ENCODE data around the gene BAG5. TPM values are rescaled to one million over a fixed set of nuclear protein-coding genes. Genes with fewer than 3 reads are reported as not detected.
"Not testable (repeated sequence)": the region's sequence is repeated elsewhere in the genome, so short reads cannot be mapped to it uniquely, and the experiment has no call there.

BAG5 gene
- total RNA-seq, 1 experiment from 2014 or later: 28.9 TPM

GRCh38 chr14:103514596-103515421, 47.6 kb downstream of the BAG5 start:
- CTCF ChIA-PET: no interaction called here
- intact Hi-C loops (cut with micrococcal nuclease; ENCODE audit: unreplicated experiment): no loop called here
- H3K36me3 ChIP-seq (ENCODE audit: control insufficient read depth, insufficient read depth, low read length): peaks cover 5% of the 10 kb centered on the region
- Mint-ChIP-seq H3K9me3 (ENCODE audit: unreplicated experiment) (no peaks in the 10 kb centered on the region), H3K4me3 (ENCODE audit: unreplicated experiment) (no peak overlapping the region), H3K27ac (ENCODE audit: unreplicated experiment) (no peak overlapping the region), H3K27me3 (ENCODE audit: insufficient read depth, unreplicated experiment) (no peaks in the 10 kb centered on the region), H3K36me3 (ENCODE audit: insufficient read depth, unreplicated experiment) (peaks cover 47% of the 10 kb centered on the region), H3K4me1 (ENCODE audit: low read depth, unreplicated experiment) (peaks cover 7% of the 10 kb centered on the region)
- no peaks in the 10 kb centered on the region for H3K9me3 ChIP-seq
- no peak for TF ChIP-seq CTCF (IDR thresholded peaks at IDR 0.05; ENCODE audit: insufficient read depth in 1 of 2, low read depth in 1 of 2, low read length in 1 of 2, severe bottlenecking in 1 of 2, unreplicated experiment in 1 of 2)
- no peak overlapping the region for H3K4me3 ChIP-seq (ENCODE audit: low read depth, low read length)
- DNase-seq: peak in 1 of 2 experiments; percentile 28
- BruUV-seq (replicated peaks): no TSS peak
- H3K4me1 ChIP-seq: 0 out of 2 replicates have a peak, but pooled peaks cover 4% of the 10 kb centered on the region
- no peaks in the 10 kb centered on the region for H3K27me3 ChIP-seq (replicated peaks; ENCODE audit: control insufficient read depth, insufficient read depth, low read length)
- POLR2A ChIA-PET: no interaction called here

GRCh38 chr14:103512701-103513611, 49.5 kb downstream of the BAG5 start:
- DNase-seq: peak in 1 of 2 experiments; percentile 37
- no peaks in the 10 kb centered on the region for H3K27me3 Mint-ChIP-seq (ENCODE audit: insufficient read depth, unreplicated experiment)
- POLR2A ChIA-PET: no interaction called here
- Histone ChIP-seq H3K36me3 (ENCODE audit: control insufficient read depth, insufficient read depth, low read length) (no peaks in the 10 kb centered on the region), H3K27me3 (replicated peaks; ENCODE audit: control insufficient read depth, insufficient read depth, low read length) (no peaks in the 10 kb centered on the region), H3K4me1 (no peaks in the 10 kb centered on the region), H3K4me3 (ENCODE audit: low read depth, low read length) (no peak overlapping the region), H3K9me3 (no peaks in the 10 kb centered on the region)
- H3K4me1 Mint-ChIP-seq (ENCODE audit: low read depth, unreplicated experiment): no peaks in the 10 kb centered on the region
- no peak for TF ChIP-seq CTCF (IDR thresholded peaks at IDR 0.05; ENCODE audit: insufficient read depth in 1 of 2, low read depth in 1 of 2, low read length in 1 of 2, severe bottlenecking in 1 of 2, unreplicated experiment in 1 of 2)
- no TSS peak for BruUV-seq (replicated peaks)
- no peak overlapping the region for H3K4me3 Mint-ChIP-seq (ENCODE audit: unreplicated experiment)
- peaks cover 38% of the 10 kb centered on the region for H3K36me3 Mint-ChIP-seq (ENCODE audit: insufficient read depth, unreplicated experiment)
- intact Hi-C loops (cut with micrococcal nuclease; ENCODE audit: unreplicated experiment): no loop called here
- H3K27ac Mint-ChIP-seq (ENCODE audit: unreplicated experiment): peak overlapping the region; percentile 45
- no peaks in the 10 kb centered on the region for H3K9me3 Mint-ChIP-seq (ENCODE audit: unreplicated experiment)
- CTCF ChIA-PET: no interaction called here

GRCh38 chr14:103512180-103512579, 50.3 kb downstream of the BAG5 start:
- intact Hi-C loops (cut with micrococcal nuclease; ENCODE audit: unreplicated experiment); POLR2A ChIA-PET; BruUV-seq (replicated peaks): not testable (repeated sequence)

More at GRCh38 chr14:103512180-103512579, 50.3 kb downstream of the BAG5 start:
- H3K36me3 ChIP-seq (ENCODE audit: control insufficient read depth, insufficient read depth, low read length); H3K4me3 Mint-ChIP-seq (ENCODE audit: unreplicated experiment); H3K27me3 ChIP-seq (replicated peaks; ENCODE audit: control insufficient read depth, insufficient read depth, low read length); H3K4me1 Mint-ChIP-seq (ENCODE audit: low read depth, unreplicated experiment); H3K27me3 Mint-ChIP-seq (ENCODE audit: insufficient read depth, unreplicated experiment); H3K4me1 ChIP-seq; H3K9me3 Mint-ChIP-seq (ENCODE audit: unreplicated experiment); H3K9me3 ChIP-seq; H3K27ac Mint-ChIP-seq (ENCODE audit: unreplicated experiment); CTCF ChIA-PET; H3K4me3 ChIP-seq (ENCODE audit: low read depth, low read length): not testable (repeated sequence)
- peak in 1 of 2 experiments; percentile 3 for DNase-seq
- H3K36me3 Mint-ChIP-seq (ENCODE audit: insufficient read depth, unreplicated experiment): peaks cover 46% of the 10 kb centered on the region

All from Caco-2 (cell line).